IMR-90 (cell line): ENCODE results near the gene MCF2L2. TPM values are rescaled to one million over a fixed set of nuclear protein-coding genes. Genes with fewer than 3 reads are reported as not detected.
A peak's percentile ranks its signal among the peaks of the same experiment; 100 is the strongest.

ENCODE experiments used
- ATAC-seq: fragments of 200-7000 bp; cut with Tn5 transposase; 2 replicates; pipeline ENCODE4 v1.9.1; 2020; ENCODE audit warnings: low read depth, mild to moderate bottlenecking, moderate library complexity
- BruUV-seq: library from RNA; stranded (reverse); fragments of 400-500 nt; replicated peaks from 2 replicates; lab custom pipeline; 2021; lab: Mats Ljungman, UMichigan
- CTCF ChIA-PET: fragments of 300-600 bp; formaldehyde crosslinking; extraction: SDS; loops from one replicate; lab custom pipeline; 2021; ENCODE audit warnings: antibody characterized with exemption; lab: Yijun Ruan, JAX
- POLR2A ChIA-PET: fragments of 300-600 bp; sonication (Branson Sonifier 250); formaldehyde crosslinking; loops from one replicate; lab custom pipeline; 2022; ENCODE audit warnings: antibody characterized with exemption; ENCODE audit not compliant: unreplicated experiment; lab: Charles Lee
- DNase-seq: peaks from one replicate; pipeline ENCODE4 v3.0.0; 2013
- H2AFZ ChIP-seq: replicated peaks from 2 replicates; pipeline ENCODE3; 2013; ENCODE audit warnings: low read length, mild to moderate bottlenecking; ENCODE audit not compliant: poor library complexity
- H2AK5ac ChIP-seq: 2 replicates; pipeline ENCODE4 v1.6.1; 2013; ENCODE audit warnings: low read depth, low read length, inconsistent platforms
- H2AK9ac ChIP-seq: replicated peaks from 2 replicates; pipeline ENCODE3; 2013; ENCODE audit warnings: mild to moderate bottlenecking, low read depth, low read length, moderate library complexity; ENCODE audit not compliant: poor library complexity
- H2BK120ac ChIP-seq: 2 replicates; pipeline ENCODE4 v1.6.1; 2013; ENCODE audit warnings: low read depth, low read length, inconsistent platforms
- H2BK15ac ChIP-seq: 3 replicates; pipeline ENCODE4 v1.6.1; 2013; ENCODE audit warnings: low read depth, low read length, inconsistent platforms
- H2BK20ac ChIP-seq: 2 replicates; pipeline ENCODE4 v1.6.1; 2013; ENCODE audit warnings: low read depth, mild to moderate bottlenecking, inconsistent platforms, low read length, moderate library complexity
- H2BK5ac ChIP-seq: 2 replicates; pipeline ENCODE4 v1.6.1; 2013; ENCODE audit warnings: mild to moderate bottlenecking, low read depth, low read length, inconsistent platforms; ENCODE audit not compliant: poor library complexity, severe bottlenecking
- H3K14ac ChIP-seq: replicated peaks from 2 replicates; pipeline ENCODE4 v1.6.1; 2013; ENCODE audit warnings: low read depth, low read length, inconsistent platforms
- H3K18ac ChIP-seq: 2 replicates; pipeline ENCODE4 v1.6.1; 2013; ENCODE audit warnings: low read depth, low read length, control low read depth
- H3K23ac ChIP-seq: 2 replicates; pipeline ENCODE4 v1.6.1; 2013; ENCODE audit warnings: low read depth, low read length, inconsistent platforms
- H3K27ac ChIP-seq: 2 replicates; pipeline ENCODE4 v1.5.1; 2013; ENCODE audit warnings: mild to moderate bottlenecking, control low read depth, low read length; ENCODE audit not compliant: insufficient read depth
- H3K27me3 ChIP-seq: 2 replicates; pipeline ENCODE4 v1.6.1; 2013; ENCODE audit warnings: low read length; ENCODE audit not compliant: control insufficient read depth, insufficient read depth
- H3K36me3 ChIP-seq: 2 replicates; pipeline ENCODE4 v1.6.1; 2013; ENCODE audit warnings: low read length, mixed read lengths; ENCODE audit not compliant: control insufficient read depth, insufficient read depth
- H3K4ac ChIP-seq: 2 replicates; pipeline ENCODE4 v1.6.1; 2013; ENCODE audit warnings: low read depth, low read length, inconsistent platforms
- H3K4me1 ChIP-seq: 2 replicates; pipeline ENCODE4 v1.6.1; 2013; ENCODE audit warnings: low read length, mixed read lengths; ENCODE audit not compliant: control insufficient read depth, insufficient read depth
- H3K4me2 ChIP-seq: 2 replicates; pipeline ENCODE4 v1.6.1; 2013; ENCODE audit warnings: low read depth, mild to moderate bottlenecking, control low read depth, low read length, moderate library complexity
- H3K4me3 ChIP-seq: 2 replicates; pipeline ENCODE4 v1.5.1; 2013; ENCODE audit warnings: low read depth, mild to moderate bottlenecking, control low read depth, low read length, moderate library complexity; ENCODE audit not compliant: insufficient read depth
- H3K56ac ChIP-seq: 2 replicates; pipeline ENCODE4 v1.6.1; 2013; ENCODE audit warnings: low read length, inconsistent platforms; ENCODE audit not compliant: insufficient read depth; ENCODE audit errors: extremely low read depth
- H3K79me1 ChIP-seq, 2 experiments: 2 replicates each; pipeline ENCODE4 v1.6.1; 2013; ENCODE audit warnings: low read length in 2 of 2, inconsistent platforms in 1 of 2, low read depth in 1 of 2
- H3K9ac ChIP-seq: 2 replicates; pipeline ENCODE4 v1.6.1; 2013; ENCODE audit warnings: low read depth, low read length, control low read depth
- H3K9me1 ChIP-seq: 2 replicates; pipeline ENCODE4 v1.6.1; 2013; ENCODE audit warnings: low read length, inconsistent platforms; ENCODE audit not compliant: insufficient read depth
- H3K9me3 ChIP-seq: 2 replicates; pipeline ENCODE4 v1.6.1; 2013; ENCODE audit warnings: low read length; ENCODE audit not compliant: control insufficient read depth, insufficient read depth
- H4K20me1 ChIP-seq: 2 replicates; pipeline ENCODE4 v1.6.1; 2013; ENCODE audit warnings: low read length, inconsistent platforms; ENCODE audit not compliant: insufficient read depth
- H4K5ac ChIP-seq: 2 replicates; pipeline ENCODE4 v1.6.1; 2013; ENCODE audit warnings: mild to moderate bottlenecking, low read depth, low read length, control low read depth
- H4K8ac ChIP-seq, 2 experiments: 2 replicates each; pipeline ENCODE4 v1.6.1; 2013; ENCODE audit warnings: low read depth in 2 of 2, low read length in 2 of 2, control low read depth in 1 of 2, inconsistent platforms in 1 of 2
- H4K91ac ChIP-seq: 2 replicates; pipeline ENCODE4 v1.6.1; 2013; ENCODE audit warnings: low read depth, low read length, inconsistent platforms; ENCODE audit not compliant: insufficient read depth
- CHD1 ChIP-seq: IDR thresholded peaks from 2 replicates; pipeline ENCODE4 v1.6.1; 2012; ENCODE audit warnings: low read depth, low read length, improper control_type of control experiment
- CTCF ChIP-seq: conservative IDR thresholded peaks from 2 replicates; pipeline ENCODE4 v1.5.1; 2012; ENCODE audit warnings: mild to moderate bottlenecking, low read depth, low read length, improper control_type of control experiment
- FOS ChIP-seq: fragments of 150-350 bp; IDR thresholded peaks from 2 replicates; pipeline ENCODE4 v1.6.1; 2016; ENCODE audit warnings: low read depth, low read length
- MAFK ChIP-seq: IDR thresholded peaks from 2 replicates; pipeline ENCODE4 v1.6.1; 2012; ENCODE audit warnings: low read depth, low read length, improper control_type of control experiment
- MAZ ChIP-seq: IDR thresholded peaks from 2 replicates; pipeline ENCODE4 v1.6.1; 2012; ENCODE audit warnings: low read depth, mild to moderate bottlenecking, low read length, improper control_type of control experiment, moderate library complexity, borderline replicate concordance
- POLR2A ChIP-seq: IDR thresholded peaks from 2 replicates; pipeline ENCODE4 v1.6.1; 2012; ENCODE audit warnings: mild to moderate bottlenecking, low read depth, low read length
- RFX5 ChIP-seq: IDR thresholded peaks from 2 replicates; pipeline ENCODE4 v1.8.0; 2012; ENCODE audit warnings: low read depth, mild to moderate bottlenecking, low read length, moderate library complexity
- WGBS, 2 experiments: methylation state at CpG; one replicate each; pipeline versions ENCODE4 v1.1.5 to v1.1.7; 2013; ENCODE audit warnings: missing lambda C conversion rate in 2 of 2; ENCODE audit not compliant: insufficient read length in 1 of 2; ENCODE audit errors: extremely low coverage in 2 of 2; 5-methylcytosine and 5-hydroxymethylcytosine counted together
- dilution Hi-C: fragments of 300-500 bp; cut with HindIII; formaldehyde crosslinking; loops from one replicate; pipeline ENCODE4 v1.14.3; 2018; ENCODE audit warnings: low sequenced_read_pairs; ENCODE audit not compliant: unreplicated experiment
- in situ Hi-C: fragments of 300-500 bp; cut with MboI; formaldehyde crosslinking; loops from 3 replicates; pipeline ENCODE4 v1.14.3; 2019; ENCODE audit warnings: low sequenced_read_pairs, inconsistent platforms, mixed read lengths
- intact Hi-C: fragments of 100-400 bp; cut with micrococcal nuclease; formaldehyde crosslinking; loops from 2 replicates; pipeline ENCODE4 v1.10.0; 2022
- polyA plus RNA-seq, 3 experiments: library from polyadenylated mRNA; depleted of rRNA; stranded (reverse); fragments of >200 nt; gene quantifications; 2 replicates each; pipeline ENCODE4 v1.2.3, GENCODE V29; 2012; ENCODE audit warnings: low replicate concordance in 1 of 3
- total RNA-seq: library from RNA; depleted of rRNA; stranded (reverse); fragments of >200 nt; gene quantifications from 2 replicates; pipeline ENCODE4 v1.2.3, GENCODE V29; 2012

Gene MCF2L2
- total and polyA plus RNA-seq, 2 of the 4 experiments (the other 2 are of a cell fraction): under 0.01 TPM; not detected in 1

DNA sequence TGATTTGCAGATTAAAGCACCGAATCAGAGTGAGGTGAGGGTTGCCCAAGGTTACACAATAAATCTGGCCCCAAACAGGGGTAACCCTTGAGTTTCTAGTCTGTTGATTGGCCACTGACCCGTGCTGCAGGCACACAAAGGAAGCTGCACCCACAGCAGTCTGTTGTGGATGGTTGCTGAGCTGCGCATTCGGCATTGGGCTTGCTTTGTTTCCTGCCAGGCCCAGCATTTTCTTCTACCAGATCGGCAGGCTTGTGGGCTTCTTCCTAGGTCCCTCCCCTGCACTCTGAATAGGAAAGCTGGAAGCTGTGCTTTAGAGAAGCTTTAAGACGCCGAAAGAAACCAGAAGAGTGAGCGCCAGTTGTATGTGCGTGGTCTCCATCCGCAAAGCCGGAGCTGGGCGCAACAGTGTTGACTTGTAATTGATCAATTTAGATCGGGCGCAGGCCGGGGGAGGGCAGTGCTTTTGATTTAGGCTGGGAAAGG is 163.2 kb downstream of the MCF2L2 start:
- no peak overlapping the region for H3K4ac ChIP-seq
- H3K4me2 ChIP-seq: no peak overlapping the region
- ChIA-PET CTCF (interaction anchor here (1.2 kb wide), 1 partner anchor 8 kb away, joined by 4 read pairs; no protein-coding TSS in a partner anchor), POLR2A (no interaction called here)
- WGBS, 2 experiments: 70% methylated on average over 3 of the region's 15 CpGs; no CpG with 5 or more reads in 1 of the 2 experiments
- H2BK15ac ChIP-seq: no peak overlapping the region
- H2AFZ ChIP-seq: peak overlapping the region; percentile 5
- no peaks in the 10 kb centered on the region for H3K9me1 ChIP-seq
- dilution Hi-C loops (no loop called here), intact Hi-C loops (no loop called here), in situ Hi-C loops (no loop called here)
- TF ChIP-seq CTCF (no peak), MAZ (no peak), FOS (no peak), POLR2A (no peak), RFX5 (no peak), MAFK (no peak), CHD1 (no peak)
- H2AK9ac ChIP-seq: no peak overlapping the region
- no TSS peak for BruUV-seq
- H2BK120ac ChIP-seq: no peak overlapping the region
- no peak overlapping the region for H2BK5ac ChIP-seq
- H3K18ac ChIP-seq: no peak overlapping the region
- H3K79me1 ChIP-seq: no peaks in the 10 kb centered on the region
- no peak overlapping the region for H3K23ac ChIP-seq
- H3K4me1 ChIP-seq: no peaks in the 10 kb centered on the region
- no peak overlapping the region for H4K8ac ChIP-seq
- no peaks in the 10 kb centered on the region for H3K36me3 ChIP-seq
- no peak overlapping the region for H2AK5ac ChIP-seq
- ATAC-seq (no peak), DNase-seq (no peak)
- no peak overlapping the region for H3K4me3 ChIP-seq
- H3K27me3 ChIP-seq: peaks cover 2% of the 10 kb centered on the region; the same call in 1 of the 2 replicates
- H3K56ac ChIP-seq: no peak overlapping the region
- H4K5ac ChIP-seq: no peak overlapping the region
- H3K27ac ChIP-seq: no peak overlapping the region
- no peak overlapping the region for H2BK20ac ChIP-seq
- no peak overlapping the region for H4K91ac ChIP-seq
- no peaks in the 10 kb centered on the region for H3K9me3 ChIP-seq
- no peaks in the 10 kb centered on the region; the same call in 1 of the 2 replicates for H4K20me1 ChIP-seq
- H3K9ac ChIP-seq: no peak overlapping the region
- H3K14ac ChIP-seq: no peak overlapping the region
